GM18502 (cell line): Measurements from ENCODE around the gene PRRG3.

Source experiments
- ATAC-seq: cut with Tn5 transposase; IDR thresholded peaks from one replicate; pipeline ENCODE4 v1.9.1; 2021; ENCODE audit warnings: mild to moderate bottlenecking; ENCODE audit not compliant: unreplicated experiment, poor library complexity

Gene PRRG3

DNA sequence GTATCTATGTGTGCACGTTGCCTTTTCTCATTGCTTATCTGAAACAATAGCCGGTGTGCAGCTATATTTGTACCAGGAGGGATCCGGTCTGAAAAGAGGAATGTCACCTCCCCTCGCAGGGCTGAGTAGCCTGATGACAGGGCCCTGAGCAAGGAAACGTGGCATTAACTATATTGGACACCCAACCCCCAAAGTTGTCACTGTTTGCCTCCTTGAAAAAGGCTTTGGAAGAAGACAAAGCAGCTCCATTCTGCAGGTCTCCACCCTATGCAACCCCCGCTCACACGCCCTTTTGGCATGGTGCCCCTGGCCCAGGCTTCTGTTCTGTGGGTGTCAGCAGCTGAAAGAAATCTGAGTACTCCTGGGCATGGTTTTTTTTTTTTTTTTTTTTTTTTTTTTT is 8.2 kb downstream of the PRRG3 start:
- no peak for ATAC-seq

DNA sequence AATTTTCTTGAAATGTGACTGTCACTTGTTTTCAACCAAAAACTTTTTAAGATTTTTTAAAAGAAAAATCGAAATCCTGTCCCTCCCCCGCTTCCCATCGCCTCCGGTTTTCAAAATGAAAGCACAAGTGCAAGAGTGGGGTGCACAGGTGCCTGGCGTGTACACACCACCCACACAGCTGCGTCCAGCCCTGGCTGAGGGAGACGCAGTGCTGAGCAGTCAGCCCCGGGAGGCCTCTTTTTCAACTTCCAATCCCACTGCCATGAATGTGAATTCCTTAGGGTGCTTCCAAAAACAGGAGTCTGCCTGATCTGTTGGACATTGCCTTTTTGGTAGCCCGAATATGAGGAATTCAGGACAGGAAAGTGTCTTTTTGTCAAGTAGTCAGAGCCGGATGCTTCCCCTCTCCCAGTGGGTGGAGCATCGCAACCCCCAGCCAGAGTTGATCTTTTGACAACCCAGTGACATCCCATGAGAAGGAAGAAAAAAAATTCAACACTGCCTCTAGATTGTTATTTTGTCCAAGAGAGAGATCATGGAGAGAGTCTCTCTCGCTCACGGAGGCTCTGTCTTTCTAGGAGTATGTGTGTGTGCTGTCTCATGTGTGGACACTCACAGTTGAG is 8.9 kb downstream of the PRRG3 start:
- ATAC-seq, result no peak

DNA sequence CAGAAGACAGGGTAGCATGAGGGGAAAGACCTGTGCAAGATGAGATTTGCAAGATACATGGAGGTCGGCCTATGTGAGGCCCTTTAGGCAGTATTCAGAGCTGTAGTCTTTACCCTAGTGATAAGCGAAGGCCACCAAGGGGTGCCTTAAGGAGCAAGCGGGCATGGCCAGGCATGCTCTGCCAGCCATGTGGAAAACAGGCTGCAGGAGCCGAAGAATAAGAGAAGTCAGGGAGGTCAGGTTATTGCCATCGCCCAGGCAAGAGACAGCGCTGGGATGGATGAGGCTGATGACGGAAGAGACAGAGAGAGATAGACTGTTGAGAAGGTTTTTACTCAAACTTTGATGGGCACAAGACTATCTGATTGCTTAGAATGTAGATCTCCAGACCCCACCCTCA is 13.6 kb downstream of the PRRG3 start:
- no peak for ATAC-seq

DNA sequence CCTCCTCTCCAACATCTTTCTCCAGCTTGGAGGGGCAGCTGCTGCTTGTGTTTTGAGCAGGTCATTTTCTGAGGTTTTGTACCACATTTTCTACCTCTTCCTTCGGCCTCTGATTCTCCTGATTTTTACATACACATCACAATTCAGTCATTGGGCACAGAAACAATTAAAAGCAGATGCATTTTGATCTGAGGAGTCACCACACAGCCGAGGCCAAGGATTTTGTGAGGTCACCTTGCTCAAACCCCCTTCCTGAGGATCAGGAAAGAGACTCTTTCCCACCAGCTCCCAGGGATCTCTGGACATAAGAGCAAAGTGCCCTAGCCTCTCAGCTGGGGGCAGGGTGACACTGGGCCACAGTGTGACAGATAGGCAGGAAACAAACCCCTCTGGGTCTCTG is 15.2 kb downstream of the PRRG3 start:
- no peak for ATAC-seq

DNA sequence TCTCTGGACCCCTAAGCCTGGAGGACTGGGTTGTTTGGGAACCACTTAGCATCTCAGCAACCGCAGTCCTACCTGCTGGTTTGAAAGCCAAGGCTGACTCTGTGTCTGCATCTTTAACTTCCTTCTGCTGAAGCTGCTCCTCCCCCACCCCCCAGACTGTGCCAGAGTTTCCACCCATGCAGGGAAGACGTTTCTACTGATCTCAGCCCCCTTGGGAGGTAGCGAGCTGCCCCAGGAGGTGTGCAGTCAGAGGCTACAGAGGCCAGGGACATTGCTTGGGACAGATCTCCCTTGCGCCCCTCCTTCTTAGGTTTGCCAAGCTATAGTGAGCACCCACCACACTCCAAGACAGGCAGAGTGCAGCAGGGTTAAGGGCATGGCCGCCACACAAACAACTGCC is 15.9 kb downstream of the PRRG3 start:
- no peak for ATAC-seq

DNA sequence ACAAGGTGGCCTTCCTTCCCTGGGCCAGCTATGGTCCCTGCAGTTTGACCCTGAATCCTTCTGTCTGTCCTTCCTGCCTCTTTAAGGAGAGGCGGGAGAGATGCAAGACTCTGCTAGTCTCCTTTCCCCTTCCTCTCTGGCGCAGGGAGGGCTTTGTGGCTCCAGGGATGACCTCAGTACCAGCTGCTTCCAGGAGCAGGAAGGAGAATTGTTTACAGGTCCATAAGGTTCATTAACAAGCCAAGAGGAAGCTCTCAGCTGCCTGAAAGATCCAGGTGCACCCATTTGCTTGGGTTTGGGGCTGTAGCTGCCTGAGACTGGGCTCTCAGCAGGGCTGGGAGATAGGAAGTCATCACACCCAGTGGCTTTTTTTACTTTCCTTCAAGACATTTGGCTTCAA is 16.5 kb downstream of the PRRG3 start:
- no peak for ATAC-seq

DNA sequence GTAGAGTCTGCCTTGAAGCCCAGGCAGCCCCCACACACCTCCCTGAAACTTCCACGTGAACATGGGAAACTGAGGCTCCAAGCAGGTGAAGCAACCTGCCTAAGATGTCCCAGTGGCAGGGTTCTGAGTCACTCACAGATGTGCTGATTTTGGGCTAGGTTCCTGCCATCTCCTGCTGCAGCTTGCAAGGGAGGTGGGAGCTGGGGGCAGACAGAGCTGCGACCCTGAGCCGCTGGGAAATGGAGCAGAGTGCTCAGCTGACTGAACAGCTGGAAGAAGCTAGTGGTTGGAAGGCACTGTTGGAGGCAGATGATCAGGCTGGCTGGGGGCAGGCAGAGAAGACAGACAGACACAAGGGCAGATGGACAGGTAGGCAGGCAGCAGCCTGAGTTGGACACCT is 17.0 kb downstream of the PRRG3 start:
- no peak for ATAC-seq

DNA sequence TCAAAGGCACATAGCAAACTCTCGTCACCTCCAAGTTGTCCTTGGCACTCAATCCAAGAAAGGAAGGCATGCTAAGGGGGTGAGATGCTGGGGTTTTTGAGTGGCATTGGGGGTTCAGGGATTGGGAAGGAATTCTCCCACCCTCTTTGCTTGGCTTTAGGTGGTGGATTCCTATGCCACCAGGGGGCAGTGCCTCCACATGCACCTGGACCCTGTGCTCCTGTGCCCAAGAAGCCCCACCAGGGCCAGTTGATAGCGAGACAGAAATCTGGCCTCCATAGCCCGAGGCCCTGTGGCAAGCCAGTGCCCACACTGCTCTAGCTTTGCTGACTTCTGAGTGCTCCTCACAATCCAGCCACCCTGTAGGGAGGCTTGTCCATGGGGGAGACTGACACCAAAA is 18.6 kb downstream of the PRRG3 start:
- peak; percentile 49 for ATAC-seq

DNA sequence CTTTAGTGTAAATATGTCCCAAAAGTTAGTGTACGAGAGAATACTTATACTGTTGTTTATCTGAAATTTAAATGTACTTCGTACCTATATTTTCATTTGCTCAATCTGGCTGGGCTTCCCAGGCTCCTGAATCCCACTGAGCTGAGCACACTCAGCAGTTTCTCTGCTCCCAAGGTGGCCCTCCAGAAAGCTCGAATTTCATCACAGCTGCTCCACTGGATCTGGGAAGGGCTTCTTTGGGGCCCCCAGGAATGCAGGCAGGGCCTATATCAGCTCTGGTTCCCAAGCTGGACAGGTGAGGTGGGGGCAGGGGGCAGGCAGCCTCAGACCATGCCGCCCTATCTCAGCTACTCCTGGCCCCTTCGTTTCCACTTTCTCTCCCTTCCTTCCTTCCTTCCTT is 19.1 kb downstream of the PRRG3 start:
- ATAC-seq, result no peak

DNA sequence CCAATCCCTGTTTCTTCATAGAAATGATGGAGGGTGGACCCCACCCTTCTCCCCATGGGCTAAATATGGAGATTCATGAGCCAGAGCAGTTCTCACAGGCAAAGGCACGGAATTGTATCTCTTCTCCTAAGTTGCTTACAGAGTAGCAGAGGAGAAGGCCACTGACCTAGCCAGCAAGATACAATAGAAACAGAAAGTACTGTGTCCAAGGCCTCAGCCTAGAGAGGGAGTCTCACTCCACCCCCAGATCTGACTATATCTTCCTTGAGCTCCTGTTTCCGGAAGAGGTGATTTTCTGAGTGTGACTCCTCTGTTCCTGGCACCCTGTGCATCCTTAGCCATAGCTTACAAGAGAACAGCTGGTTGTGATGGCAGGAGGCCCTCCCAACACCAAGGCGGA is 20.5 kb downstream of the PRRG3 start, which contains the start of gene FATE1:
FATE1 (plus strand) TSS at position 284 of the 400 bp plus-strand sequence; CDS start at position 369, 85 bp downstream.
- ATAC-seq, result no peak

DNA sequence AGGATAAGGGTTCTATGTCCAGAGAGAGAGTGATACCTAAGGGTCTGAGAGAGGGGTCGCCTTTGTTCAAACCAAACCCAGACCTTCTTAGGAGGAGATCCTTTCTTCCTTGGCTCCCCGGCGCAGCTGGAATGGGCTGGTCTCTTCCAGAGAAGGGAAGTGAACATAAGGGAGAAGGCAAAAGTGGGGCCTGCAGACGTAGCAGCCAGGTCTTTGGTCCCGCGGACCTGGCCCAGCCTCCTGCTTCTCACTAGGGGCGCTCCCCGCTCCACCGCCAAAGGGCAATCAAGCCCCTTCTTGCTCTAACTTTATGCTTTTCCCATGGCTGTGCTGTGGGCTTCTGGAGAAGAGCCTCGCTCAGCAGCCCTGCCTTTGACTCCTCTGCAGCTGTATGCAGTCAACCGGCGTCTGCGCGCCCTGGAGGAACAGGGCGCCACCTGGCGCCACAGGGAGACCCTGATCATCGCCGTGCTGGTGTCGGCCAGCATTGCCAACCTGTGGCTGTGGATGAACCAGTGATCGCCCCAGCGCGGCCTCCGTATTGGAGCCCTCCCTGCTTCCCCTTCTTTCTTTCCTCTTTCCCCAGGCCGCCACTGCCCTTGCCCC is 27.1 kb downstream of the PRRG3 start:
- peak; percentile 85 for ATAC-seq

DNA sequence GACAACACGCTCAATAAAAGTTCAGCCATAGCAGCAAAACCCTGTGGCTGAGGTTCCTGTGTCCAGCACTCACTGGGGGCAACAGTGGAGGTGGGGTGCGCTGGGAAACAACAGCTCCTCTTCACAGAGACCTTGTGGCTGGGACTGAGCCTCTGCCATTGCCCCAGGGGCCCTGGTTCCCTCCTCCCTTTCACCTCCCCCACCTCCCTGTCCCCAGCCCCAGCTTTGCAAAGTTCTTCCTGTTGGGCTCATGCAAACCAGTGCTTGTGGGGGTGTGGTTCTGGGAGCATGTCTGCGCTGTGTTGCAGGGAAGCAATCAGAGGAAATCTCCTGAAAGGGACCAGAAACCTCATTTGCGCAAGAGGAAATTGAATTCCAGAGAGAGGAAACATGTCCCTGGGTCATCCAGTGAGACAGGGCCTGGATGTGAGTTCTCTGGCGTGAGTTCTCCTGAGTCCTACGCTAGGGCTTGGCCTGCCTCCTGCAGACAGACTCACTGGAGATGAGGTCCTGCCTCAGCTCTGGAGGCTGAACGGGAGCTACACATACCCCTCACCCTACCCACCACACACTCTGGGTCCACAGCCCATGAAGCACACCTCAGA is 28.0 kb downstream of the PRRG3 start:
- no peak for ATAC-seq

DNA sequence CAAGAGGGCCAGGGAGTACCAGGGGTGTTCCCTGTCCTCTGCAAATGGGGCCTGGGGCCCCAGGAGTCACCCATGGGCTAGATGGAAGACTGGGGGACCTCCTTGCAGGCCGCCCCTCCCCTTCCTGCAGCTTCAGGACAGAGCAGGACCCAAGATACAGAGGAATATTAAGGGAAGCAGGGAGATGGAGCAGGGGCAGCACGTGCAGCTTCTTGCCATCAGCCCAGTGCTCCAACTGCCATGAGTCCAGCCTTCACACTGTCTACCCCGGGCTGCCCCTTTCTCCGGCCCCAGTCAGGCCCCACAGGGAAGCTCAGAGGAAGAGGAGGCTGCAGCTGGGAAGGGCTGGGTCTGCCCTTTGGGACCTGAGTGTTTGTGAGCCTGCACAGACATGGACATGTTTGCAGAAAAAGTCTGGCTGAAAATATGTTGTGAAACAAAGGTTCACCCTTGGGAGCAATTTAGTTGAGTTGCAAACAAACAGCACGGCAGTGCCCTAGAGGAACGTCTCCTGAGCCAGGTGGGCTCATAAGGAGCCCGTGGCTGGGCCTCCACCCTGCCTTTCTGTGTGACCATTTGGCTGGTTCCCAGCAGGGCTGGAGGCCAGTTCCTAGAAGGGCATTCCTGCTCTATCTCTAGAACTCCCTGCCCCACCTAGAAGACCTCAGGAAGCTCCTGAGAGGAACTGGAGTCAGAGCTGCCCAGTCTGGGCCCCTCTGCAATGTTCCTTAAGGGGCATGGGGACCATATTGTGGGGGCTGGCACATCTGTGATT is 29.5 kb downstream of the PRRG3 start:
- no peak for ATAC-seq

DNA sequence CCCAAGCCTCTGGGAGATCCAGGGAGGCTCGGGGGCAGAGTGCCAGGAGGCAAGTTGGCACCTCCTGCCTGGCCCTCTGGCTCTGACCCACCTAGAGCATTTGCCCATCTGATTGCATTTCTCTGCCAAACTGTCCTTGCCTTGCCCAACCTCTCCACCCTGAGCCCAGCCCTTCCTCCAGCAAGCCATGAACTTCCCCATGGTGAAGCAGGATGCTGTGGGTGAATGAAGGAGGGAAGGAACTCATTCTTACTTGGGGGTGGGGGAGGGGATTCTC is 30.0 kb downstream of the PRRG3 start:
- ATAC-seq, result no peak

DNA sequence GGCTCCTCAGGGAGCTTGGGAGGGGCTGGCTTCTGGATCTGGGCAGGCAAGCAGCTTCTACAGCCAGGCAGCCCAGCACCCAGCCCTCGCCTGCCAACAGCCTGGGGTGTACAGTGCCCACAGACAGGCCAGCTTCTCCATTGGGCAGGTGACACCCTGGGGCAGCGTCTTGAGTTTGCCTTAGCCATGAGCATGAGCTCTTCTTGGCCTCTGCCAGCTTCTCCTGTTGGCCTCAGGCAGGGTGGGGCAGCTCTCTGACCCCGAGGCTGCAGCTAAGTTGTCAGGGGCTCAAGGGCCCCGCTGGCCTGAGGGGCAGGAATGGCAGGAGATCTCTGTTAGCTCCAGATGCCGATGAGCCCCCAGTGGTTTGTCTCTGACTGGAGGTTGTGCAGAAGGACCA is 31.5 kb downstream of the PRRG3 start:
- no peak for ATAC-seq

DNA sequence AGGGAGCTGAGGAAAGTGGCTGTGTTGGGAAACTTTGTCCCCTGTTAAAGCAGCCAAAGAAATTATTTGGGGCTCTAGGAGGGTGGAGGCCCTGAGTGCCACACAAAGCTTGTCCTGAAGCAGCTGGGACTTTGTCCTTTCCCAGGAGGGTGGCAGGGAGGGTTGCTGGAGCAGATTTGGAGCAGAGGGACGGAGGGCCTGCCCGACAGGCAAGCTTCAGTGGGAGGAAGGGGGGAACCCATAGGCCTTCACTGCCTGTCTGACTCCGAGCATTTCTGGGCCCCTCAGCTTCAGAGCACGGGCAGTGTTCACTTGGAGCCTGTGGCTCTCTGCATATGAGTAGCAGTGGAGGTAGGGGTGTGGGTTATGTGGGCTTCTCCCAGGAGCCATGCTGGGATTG is 32.1 kb downstream of the PRRG3 start:
- no peak for ATAC-seq

DNA sequence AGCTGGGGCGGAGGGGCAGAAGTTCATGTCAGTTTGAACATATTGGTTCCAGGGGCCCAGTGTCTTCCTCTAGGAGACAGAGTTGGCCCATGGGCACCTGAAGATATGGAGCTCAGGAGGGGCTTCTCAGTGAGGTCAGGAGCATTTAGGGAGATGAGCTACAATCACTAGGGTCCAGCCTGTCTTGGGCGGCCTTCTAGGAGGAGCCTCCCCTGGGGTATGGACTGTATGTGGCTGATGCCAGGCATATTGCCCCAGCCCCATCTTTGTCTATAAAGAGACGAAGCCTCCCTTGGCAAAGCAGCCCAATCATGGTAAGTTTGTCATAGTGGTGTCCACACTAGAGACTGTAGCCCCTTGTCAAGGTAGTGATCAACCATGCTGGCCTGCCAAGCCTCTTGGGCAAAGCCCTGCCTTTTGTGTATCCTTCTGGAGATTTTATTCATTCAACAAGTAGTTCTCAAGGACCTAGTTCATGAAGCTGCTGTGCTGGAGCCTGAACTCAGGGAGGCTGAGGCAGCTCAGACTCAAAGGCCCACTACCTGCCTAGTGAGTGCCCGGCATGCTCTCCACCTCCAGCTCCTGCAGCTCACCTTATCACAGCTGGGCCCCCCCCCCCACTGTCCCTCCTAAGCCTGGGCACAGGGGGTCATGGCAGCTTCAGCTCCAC is 33.9 kb downstream of the PRRG3 start:
- ATAC-seq, result no peak

DNA sequence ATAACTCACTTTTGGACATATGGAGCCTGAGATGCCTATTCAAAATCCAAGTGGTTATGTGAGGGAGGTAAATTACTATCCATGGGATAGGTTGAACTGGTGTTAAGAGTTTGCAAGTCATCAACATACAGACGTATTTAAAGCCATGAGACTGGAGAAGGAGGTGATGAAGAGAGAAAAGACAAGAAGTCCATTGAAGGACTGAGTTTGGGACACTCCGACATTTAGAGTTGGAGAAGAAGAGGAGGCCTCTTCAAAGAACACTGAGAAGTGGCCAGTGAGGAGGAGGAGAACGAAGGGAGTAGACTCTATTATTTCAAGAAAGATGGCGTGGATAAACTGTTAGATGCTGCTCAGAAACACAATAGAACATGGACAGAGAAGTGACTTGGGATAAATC is 39.2 kb downstream of the PRRG3 start, which contains the start of gene CNGA2:
CNGA2 (plus strand) TSS at position 301 of the 400 bp plus-strand sequence. CDS start 3,738 bp downstream, outside the sequence.
- no peak for ATAC-seq

DNA sequence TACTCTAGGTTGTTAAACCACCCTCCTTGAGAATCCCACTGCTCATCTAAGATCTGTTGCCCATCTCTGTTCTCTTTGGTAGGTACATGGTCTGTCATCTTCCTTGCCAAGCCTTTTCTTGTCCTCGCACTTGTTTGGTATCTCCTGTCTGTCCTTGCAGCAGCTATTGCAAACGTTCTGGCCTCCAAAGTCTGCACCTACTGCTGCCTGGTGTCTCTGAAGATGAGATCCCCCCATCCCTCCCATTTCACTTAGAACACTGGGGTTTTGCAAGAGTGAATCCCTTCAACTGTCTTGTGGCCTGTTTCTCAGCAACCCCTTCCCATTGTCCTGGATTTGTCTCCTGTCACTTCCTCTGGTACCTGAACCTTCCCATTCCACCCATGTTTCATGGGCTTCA is 40.0 kb downstream of the PRRG3 start:
- no peak for ATAC-seq

DNA sequence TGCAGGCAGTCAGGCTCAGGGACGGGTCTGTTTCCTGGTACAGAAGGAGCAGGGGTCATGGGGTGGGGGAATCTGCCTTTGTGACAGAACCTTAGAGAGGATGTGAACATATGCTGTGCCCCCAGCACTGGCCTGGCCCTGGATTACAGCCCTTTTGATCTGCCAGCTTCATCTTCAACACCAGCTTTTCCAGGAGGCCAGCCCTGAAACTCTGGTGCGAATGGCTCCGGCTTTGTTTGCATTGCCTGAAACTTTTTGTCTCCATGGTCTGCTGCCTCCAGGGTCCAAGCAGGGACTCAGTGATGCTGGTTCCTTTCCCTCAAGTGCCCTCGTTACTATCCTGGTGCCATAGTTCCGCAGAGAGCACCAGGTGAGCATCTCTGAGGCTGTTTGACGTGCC is 41.4 kb downstream of the PRRG3 start:
- no peak for ATAC-seq

DNA sequence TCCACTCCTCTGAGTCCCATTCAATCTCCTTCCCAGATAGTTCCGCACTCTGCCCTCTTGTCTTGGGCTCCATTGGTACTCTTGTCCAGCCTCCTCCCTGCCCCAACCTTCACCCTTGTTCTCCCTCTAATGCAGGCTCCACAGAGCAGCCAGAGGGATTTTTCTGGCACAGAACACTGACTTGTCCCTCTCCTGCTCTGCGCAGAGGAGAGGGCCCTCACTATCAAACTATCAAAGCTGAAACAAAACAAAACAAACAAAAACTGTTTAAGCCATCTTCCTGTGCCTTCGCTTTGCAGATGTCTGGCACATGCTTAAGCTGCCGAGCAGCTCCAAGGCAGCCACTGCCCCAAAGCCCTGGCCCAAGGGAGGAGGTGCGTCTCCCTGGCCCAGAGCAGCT is 42.2 kb downstream of the PRRG3 start:
- no peak for ATAC-seq
